HG03060 (cell line): Measurements from ENCODE around the gene PELI1.

Experiments
- ATAC-seq: cut with Tn5 transposase; IDR thresholded peaks from one replicate; pipeline ENCODE4 v1.9.1; 2021; ENCODE audit warnings: low read depth, moderate number of reproducible peaks; ENCODE audit not compliant: unreplicated experiment

PELI1 gene, protein sequence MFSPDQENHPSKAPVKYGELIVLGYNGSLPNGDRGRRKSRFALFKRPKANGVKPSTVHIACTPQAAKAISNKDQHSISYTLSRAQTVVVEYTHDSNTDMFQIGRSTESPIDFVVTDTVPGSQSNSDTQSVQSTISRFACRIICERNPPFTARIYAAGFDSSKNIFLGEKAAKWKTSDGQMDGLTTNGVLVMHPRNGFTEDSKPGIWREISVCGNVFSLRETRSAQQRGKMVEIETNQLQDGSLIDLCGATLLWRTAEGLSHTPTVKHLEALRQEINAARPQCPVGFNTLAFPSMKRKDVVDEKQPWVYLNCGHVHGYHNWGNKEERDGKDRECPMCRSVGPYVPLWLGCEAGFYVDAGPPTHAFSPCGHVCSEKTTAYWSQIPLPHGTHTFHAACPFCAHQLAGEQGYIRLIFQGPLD

DNA sequence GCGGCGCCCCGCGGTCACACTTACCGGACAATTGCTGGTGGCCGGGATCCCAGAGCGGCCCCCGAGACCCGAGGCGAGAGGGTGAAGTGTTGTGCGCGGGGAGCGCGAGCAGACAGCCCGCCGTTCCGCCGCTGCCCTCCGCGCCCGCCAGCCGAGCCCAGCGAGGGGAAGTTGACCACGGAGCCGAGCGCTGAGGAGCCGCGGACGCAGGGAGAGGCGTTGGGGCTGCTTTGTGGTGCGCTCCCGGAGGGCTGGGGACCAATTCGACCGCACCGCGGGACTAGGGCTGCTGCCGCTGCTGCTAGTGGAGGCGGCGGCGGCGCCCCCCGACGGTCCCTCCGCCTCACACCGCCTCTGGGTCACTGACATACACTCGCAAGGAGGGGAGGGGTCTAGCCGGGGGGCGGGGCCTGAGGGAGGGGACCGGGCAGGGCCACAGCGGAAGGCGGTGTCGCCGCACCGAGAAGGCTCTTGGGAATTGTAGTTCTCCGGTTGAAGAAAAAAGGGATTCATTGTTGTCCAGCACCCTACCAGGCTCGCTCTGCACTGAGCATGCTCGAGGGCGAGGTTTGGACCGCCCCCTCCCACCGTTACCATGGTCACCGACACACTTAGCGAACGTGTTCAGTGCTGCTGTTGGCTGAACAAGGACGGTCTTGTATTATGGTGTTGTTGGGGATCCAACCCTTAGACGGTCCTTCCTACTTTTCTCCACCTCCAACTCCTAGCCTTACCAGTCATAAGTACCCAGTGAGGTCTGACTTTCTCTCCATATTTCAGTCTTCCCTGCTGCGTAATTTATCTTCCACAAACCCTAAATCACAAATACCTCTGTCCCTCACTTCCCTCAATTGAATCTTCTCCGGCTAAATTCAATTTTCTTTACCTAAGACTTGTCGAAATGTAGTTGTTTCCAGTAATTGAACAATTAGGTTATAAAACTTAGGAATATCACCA is at the start of gene PELI1:
TSS of gene PELI1 (minus strand) at position 364 of the 957 bp plus-strand sequence. CDS start 36,110 bp downstream, outside the sequence.
- ATAC-seq, result peak; percentile 90

DNA sequence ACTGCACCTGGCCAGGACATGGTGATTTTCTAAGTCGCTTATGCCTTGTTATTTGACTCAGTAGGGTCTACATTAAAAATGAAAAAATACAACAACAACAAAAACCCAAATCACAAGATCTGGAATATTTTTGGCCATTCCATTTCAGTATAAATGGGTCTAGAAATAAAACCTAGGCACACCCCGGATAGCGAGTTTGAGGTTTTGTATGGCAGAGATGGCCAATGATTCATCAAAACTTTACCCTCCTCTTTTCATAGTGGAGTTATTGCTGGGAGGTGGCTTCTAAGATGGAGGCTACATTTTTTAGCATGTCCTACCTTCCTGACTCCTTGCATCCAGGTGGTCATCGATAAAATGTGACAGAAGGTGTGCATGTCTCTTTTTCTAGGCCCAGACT is 49.3 kb upstream of the PELI1 start:
- ATAC-seq, result no peak

DNA sequence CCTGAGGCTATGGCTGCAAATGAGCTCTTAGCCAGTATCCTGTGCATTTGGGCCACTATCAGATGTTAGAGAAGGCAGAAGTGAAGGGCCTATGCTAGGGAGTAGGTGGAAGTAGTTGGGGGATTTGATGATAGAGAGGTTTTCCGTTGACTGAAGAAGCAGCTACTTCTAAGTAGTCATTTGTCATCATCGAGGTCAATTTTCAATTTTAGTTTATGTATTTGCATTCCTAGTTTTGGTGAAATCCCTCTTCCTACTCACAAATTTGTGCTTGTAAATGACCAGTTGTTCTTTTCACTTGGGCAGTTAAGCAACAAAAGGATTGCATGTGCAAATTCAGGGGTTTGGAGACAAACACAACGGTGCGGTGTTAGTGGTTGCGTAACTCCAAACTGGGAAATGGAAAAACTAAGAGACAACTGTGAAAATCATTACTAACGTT is 48.5 kb upstream of the PELI1 start:
- no peak for ATAC-seq

DNA sequence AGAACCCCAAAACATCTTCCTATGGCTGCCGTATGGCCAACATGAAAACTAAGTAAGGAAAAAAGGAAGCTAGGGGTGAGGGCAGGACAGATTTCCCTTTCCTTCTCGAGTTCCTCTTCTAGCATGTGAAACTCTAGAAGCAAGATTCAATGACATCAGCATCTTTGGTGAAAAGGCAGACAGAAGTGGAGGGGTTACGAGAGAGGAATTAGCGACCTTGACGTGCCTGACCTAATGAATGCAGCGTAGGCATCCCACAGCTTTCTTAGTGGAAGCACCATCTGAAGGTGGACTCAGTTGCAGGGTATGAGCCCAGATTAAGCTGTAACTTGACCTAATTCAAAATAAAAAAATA is 47.9 kb upstream of the PELI1 start:
- no peak for ATAC-seq

DNA sequence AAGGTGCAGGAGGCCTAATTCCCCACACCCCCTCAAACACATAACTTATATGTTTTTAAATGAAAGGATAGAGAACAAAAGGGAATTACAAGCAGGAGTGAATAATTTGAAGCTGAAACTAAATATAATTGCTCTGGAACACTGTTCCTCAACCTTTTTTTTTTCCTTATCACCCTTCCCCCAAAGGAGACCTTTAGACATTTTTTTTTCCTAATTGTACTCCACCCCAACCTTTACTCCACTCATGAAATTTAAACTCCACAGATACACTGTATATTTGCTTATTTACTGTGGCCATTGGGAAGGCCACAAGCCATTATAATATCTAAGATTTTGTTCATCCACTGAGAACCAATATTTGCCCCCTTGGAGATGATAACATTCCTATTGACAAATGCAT is 45.4 kb upstream of the PELI1 start:
- ATAC-seq, result no peak

DNA sequence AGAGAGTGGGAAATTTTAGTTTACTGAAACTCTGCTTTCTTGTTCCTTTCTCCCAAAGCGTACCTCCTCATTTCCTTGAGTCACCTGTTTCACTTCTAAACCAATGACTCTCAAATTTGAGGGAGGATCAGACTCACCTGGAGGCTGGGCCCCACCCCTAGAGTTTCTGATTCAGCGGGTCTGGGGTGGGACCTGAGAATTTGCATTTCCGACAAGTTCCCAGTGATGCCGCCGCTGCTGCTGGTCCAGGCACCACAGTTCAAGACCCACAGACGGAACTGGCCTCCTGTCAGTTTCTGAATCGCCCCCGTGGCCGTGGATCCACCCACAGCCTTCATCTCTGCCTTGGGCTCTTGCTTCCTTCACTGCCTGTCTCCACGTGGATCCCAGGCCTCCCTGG is 44.9 kb upstream of the PELI1 start:
- ATAC-seq, result no peak

DNA sequence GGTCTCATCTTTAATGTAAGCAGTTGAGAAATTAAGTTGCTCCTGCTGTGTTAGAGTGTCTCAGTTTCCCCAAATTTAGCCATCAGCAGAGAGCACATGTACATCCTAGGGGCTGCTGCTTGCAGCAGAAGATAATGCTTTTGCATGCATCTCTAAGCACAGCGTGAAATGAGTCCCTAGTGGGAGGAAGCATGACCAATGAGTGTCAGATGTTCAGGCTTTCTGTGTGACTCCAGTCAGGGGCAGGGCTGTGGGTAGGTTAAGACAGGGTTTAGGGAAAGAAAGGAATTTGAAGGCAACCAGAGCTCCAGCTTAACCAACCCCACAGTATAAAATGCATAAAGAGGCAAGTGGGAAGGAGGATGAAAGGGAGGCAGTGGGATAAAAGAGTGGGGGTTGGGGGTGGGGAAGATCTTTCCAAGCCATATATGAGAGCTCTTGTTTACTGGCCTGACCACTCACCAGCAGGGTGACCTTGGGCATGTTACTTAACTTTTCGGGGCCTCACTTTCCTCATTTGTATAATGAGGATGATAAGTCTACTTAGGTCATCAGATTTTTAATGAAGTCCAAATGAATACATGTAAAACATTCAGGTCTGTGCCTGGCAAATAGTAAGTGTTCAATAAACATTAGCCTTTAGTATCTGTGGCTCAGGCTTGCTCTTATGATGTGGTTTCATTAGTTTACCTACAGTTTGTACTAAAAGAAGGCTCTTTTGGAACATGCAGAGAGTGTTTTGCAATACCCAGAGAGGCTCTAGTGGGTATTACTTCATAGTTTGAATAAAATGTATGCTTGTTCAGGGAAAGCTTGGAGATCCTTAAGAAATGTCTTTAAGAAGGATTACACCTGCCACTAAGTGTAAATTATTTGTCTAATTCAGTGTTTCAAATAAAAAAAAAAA is 42.7 kb upstream of the PELI1 start:
- ATAC-seq, result no peak

DNA sequence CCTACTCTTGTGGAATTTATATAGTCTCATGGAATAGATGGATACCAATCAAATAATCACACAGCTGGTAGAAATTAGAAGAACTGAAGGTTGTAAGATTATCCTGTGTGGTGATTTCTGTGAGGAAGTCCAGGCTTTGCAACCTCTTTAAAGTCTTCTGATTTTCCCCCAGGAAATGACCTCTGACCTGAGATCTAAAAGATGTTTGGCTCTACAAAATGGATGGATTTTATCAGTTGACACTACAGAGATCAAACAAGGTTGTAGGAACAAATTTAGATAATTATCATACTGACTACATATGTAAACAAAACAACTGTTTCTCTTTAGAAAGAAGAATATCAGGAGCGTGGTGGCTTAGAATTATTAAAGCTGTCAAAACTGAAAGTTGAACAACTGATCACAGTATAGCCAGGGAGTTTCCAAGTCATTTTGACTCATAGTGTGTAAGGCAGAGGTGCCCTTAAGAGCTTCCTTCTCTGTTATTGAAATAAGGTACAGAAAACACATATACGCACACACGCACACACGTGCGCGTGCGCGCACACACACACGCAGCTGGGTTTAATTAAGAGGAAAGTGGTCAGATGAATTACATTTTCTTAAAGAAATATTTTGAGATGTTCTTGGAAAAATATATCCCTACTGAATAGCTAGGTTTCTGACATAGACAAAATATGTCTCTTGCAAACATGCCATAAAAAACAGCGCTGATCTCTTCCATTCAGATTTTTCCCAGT is 35.5 kb upstream of the PELI1 start:
- ATAC-seq, result peak; percentile 68

DNA sequence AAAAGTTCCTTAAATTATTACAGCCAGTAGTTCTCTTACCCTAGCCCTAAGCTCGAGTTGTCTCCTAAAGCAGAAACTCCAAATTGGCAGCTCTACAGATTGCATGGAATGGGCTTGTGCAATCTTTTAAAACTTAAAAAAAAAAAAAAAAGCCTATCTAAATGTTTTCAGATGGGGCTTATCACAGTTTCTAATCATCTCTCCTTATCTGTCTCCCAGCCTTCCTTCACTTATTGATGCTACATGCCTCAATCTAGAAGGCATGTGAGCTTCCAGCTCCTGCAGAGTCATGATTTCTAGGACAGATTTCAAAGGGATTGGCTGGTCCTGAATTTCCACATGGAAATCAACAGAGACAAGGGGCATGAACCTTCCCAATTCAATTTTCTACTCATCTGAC is 33.1 kb upstream of the PELI1 start:
- no peak for ATAC-seq

DNA sequence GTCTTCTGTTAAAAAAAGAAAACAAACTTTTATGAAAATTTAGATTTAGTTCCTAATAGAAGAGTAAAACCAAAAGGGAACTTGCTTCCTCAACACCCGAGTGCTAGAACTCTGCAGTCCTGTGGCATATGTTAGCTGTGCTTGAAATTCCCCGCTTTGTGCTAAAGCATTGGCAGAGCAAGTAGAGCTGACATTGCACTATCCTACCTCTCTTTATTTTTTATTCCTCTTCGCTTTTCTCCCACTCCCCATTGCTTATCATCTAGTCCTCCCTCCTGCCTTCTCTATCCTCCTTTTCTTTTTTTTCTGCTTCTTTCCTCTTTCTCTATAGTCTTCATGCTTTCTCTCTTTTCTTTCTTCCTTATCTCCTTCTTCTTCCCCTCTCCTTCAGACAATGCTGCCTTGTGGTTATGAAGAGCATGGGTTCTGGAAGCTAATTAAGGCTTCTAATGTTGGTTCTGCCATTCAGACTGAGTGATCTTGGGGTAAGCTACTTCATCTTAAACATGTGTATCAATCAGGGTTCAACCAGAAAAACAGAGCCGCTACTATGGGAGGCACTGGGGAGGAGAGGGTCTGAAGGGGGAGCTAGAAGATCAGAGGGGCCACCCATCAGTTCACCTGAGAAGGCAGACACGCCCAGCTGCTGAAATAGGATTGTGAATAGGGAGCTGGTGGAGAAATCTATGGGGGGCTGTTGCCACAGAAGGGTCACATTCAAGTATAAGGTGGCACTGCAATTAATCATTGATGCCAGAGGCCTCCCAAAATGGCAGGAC is 31.4 kb upstream of the PELI1 start:
- ATAC-seq, result no peak

DNA sequence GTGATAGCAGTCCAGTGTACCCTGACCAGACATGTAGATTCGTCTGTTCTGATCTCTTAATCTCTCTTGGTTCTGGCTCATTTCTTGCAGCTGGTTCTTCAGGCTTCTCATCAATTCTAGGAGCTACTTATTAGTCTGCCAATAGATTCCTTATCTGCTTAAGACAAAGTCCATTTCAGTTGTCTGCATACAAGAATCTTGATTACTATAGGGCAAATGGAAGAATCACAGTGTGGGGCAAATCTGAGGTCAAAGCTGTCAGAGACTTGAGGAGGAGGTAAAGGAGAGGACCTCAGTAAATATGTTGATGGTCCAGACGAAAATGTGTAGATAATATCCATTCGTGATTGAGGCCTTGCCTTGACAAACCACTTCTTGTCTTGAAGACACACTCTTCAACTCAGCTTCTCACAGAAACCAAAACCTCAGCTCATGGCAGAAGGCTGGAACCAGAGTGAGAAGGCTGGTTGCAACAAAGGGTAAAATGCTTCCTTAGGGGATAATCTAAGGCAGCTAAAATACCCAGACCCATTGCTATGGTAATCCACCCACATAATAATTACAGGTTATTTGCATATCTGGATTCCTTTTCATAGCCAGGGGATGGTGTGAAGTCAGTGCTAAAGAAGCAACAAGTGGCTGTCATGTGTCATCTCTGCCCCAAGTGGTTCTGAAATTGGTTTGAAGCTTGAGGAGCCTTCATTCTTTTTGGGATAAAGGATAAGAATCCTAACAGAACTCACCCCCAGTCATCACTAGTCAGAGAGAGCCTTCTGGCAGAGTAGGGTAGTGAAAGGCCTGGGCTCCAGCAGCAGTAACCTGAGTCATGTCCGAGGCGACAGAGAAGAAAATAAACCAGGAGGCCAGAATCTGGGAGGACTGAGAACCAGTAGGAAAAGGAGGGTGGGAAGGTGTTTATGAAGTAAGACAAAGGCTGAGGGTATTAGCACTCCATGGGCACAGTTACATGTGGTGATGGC is 29.2 kb upstream of the PELI1 start:
- ATAC-seq, result no peak

DNA sequence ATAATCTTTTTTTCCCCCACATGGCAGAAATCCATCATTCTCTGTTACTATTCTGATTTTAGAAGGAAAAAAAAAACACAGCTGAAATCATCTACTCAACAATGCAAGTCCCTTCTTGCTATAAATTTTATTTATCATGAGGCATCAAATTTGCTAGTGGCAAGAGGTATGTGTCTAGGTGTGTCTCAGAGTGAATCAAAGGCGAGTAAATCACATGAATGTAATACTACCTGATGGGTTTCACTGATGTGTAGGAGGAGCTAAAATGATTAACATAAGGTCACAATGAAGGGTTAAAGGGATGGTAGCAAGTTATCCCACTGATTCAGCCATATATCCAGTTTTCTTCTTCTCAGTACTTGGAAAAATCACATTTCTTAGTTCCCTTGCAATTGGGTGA is 24.5 kb upstream of the PELI1 start:
- ATAC-seq, result no peak

DNA sequence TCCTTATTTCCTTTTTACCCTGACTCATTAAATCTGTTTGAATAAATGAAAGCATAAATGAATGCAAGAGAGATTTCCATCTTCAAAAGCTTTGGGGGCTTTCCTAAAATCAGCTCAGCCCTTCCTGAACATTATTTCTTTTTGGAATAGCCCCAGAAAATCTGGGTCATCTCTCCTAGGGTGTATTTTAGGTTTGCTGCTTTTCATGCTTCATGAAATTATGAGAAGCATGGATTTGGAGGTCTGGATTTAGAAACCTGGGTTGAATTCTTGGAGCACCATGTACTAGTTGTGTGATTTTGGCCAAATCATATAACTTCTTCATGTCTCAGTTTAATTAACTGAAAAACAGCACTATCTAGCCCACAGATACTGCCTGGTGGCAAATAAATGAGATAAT is 24.0 kb upstream of the PELI1 start:
- no peak for ATAC-seq

DNA sequence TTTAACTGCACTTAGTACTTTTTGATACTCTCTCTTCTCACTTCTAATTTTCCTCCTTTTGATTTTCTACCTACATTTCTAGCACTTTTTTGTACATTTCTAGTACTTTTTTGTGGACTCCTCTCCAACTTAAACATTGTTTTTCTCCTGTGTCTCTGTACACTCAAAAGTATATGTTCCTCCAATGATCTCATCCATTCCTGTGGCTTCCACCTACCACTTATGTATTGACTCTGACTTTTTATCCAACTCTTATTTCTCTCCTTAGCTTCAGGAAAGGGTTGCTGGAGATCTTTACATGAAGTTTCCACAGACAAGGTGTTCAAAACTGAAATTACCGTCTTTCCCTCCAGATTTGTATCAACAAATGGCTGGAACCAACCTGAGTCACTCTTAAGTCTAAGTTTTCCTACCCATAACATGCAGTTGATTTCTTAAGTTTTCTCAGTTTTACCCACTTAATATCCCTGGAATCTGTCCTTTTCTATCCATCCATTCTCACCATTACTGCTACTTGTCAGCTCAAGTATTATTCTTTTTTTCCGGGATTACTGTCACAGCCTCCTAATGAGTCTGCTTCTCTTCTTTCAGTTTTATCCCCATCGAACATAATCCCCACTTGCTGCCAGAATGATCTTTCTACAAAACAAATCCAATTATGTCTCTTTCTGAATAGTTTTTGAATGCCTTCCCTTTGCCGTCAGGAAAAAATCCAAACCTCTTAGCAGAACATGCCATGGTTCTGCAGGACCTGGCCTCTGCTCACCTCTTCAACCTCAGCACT is 22.6 kb upstream of the PELI1 start:
- no peak for ATAC-seq

DNA sequence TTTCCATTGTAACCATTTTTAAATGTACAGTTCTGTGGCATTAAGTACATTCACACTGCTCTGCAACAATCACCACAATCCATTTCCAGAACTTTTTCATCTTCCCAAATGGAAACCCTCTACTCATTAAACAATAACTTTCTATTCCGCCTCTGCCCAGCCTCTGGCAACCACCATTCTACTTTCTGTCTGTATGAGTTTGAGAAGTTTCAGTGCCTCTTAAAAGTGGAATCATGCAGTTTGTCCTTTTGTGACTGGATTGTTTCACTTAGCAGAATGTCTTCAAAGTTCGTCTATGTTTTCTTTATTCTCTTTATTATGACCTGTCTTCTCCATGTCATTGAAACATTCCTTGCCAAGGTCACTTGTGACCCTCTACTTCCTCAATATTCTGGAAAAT is 22.0 kb upstream of the PELI1 start:
- no peak for ATAC-seq

DNA sequence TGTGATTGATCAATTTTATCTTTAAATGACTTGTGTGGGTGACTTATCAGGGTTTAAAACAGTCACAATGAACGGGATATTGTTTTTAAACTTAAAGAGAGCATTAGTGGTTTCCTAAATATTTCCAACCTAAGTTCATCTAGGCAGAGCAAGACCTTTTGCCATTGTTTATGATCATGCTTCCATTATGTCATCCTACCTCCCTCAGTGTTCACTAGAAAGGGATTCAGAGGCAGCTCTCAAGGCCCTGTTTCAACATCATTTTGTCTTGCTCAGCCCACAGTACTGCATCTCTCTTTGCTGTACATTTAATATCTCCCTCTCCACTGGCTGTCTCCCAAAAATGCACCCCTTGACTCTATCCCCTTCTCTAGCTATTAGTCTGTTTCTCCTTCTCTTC is 21.5 kb upstream of the PELI1 start:
- ATAC-seq, result no peak

DNA sequence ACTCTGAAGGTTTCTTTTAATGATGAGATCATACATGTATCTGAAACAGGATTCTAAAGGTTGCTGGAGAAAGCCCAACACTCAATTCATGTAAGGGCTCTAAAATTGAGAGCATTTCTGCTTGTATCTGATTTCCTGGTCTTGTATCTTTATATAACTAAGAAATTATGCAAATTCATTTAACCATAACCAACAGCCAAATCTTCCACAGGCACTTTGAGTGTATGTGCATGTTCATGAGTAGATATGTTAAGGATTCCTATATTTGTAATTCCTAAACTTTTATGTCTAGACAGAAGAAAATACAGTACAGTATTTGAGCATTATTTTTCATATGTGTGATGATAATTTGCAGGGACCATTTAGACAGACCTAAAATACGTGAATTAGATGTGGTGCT is 20.4 kb upstream of the PELI1 start:
- no peak for ATAC-seq
